GM12878 (cell line): ENCODE measurements around the gene SERPINB6. TPM values are rescaled to one million over a fixed set of nuclear protein-coding genes. Genes with fewer than 3 reads are reported as not detected.

Experiments
- MYC ChIP-seq: IDR thresholded peaks from 2 replicates; pipeline ENCODE4 v1.6.1; 2011; ENCODE audit warnings: mild to moderate bottlenecking, low read length, moderate library complexity, inconsistent platforms; ENCODE audit not compliant: insufficient read depth, insufficient replicate concordance, insufficient read length, severe bottlenecking
- POLR2A ChIP-seq: IDR thresholded peaks from 2 replicates; pipeline ENCODE4 v1.6.1; 2011; ENCODE audit warnings: low read depth, mild to moderate bottlenecking, low read length
- RCOR1 ChIP-seq: conservative IDR thresholded peaks from 2 replicates; pipeline ENCODE4 v1.6.1; 2012; ENCODE audit warnings: low read depth, low read length, improper control_type of control experiment
- ZNF622 ChIP-seq: fragments of 450-650 bp; IDR thresholded peaks from 2 replicates; pipeline ENCODE4 v1.6.1; 2017; ENCODE audit warnings: mild to moderate bottlenecking, inconsistent platforms
- polyA plus RNA-seq, 11 experiments: library from polyadenylated mRNA; depleted of rRNA in 4 of 11; unstranded in 6 of 11; stranded (reverse) in 5 of 11; fragments of >200 nt; fragmentation: Nextera tagmentation in 4 of 11; fragmentation: Illumina TruSeq in 1 of 11; extraction: Ambion mirVana in 4 of 11; extraction: Trizol in 1 of 11; gene quantifications; 1 replicate in 1 of 11; 2 replicates in 10 of 11; pipeline versions ENCODE4 v1.2.1 to v1.2.3, GENCODE V29; 2011 to 2016; ENCODE audit warnings: inconsistent platforms in 2 of 11, missing spikeins in 2 of 11, low read depth in 1 of 11
- total RNA-seq, 4 experiments: library from RNA; depleted of rRNA in 3 of 4; stranded (reverse); fragments of >200 nt in 3 of 4; fragmentation: Illumina TruSeq in 1 of 4; extraction: Trizol in 1 of 4; gene quantifications; 2 replicates each; pipeline versions ENCODE4 v1.2.1 to v1.2.3, GENCODE V29; 2013 to 2021
- TF ChIP-seq, protein P1 (sequence below): fragments of 450-650 bp; IDR thresholded peaks from 2 replicates; pipeline ENCODE4 v1.6.1; 2018; ENCODE audit warnings: borderline replicate concordance, mild to moderate bottlenecking; ENCODE audit not compliant: partially characterized antibody
- TF ChIP-seq, protein P2 (sequence below): IDR thresholded peaks from 2 replicates; pipeline ENCODE4 v1.6.1; 2012; ENCODE audit warnings: mild to moderate bottlenecking, low read depth, low read length
- TF ChIP-seq, protein P3 (sequence below): IDR thresholded peaks from 2 replicates; pipeline ENCODE4 v1.6.1; 2012; ENCODE audit warnings: low read depth, low read length, improper control_type of control experiment

Gene SERPINB6
- total and polyA plus RNA-seq, 10 of the 15 experiments (the other 5 are each of a cell fraction or from before 2014, with no cell fraction given): 0.37 to 2.2 (median 0.68) TPM; not detected in 1

DNA sequence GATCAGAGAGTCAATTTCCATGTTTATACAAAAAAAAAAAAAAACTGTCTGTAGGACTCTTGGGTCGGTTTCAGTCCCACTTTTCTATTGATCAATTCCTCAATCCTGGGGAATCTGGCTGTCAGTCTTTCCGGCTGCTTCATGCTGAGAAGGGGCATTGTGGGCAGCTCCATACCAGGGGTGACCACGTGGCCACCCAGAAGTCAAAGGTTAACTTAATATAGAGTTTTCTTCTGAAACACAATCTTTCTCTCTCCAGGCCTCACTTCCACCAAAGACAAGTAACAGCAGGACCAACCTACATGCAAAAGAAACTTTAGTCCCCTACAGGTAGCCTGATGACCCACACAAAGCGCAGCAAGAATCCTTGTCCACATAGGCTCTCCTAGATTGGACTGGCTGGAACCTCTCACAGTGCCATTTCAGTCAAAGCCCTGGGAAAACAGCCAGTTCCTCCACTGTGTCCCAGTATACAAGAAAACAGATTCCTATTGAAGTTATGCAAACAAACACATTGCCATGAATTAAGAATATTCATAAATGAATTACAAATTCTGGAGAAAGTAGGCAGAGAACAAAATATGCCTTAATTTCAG lies 49.7 kb downstream of the SERPINB6 start (continued):
- TF ChIP-seq POLR2A (no peak), ZNF622 (no peak), RCOR1 (no peak), MYC (no peak)
- TF ChIP-seq, protein P1, sequence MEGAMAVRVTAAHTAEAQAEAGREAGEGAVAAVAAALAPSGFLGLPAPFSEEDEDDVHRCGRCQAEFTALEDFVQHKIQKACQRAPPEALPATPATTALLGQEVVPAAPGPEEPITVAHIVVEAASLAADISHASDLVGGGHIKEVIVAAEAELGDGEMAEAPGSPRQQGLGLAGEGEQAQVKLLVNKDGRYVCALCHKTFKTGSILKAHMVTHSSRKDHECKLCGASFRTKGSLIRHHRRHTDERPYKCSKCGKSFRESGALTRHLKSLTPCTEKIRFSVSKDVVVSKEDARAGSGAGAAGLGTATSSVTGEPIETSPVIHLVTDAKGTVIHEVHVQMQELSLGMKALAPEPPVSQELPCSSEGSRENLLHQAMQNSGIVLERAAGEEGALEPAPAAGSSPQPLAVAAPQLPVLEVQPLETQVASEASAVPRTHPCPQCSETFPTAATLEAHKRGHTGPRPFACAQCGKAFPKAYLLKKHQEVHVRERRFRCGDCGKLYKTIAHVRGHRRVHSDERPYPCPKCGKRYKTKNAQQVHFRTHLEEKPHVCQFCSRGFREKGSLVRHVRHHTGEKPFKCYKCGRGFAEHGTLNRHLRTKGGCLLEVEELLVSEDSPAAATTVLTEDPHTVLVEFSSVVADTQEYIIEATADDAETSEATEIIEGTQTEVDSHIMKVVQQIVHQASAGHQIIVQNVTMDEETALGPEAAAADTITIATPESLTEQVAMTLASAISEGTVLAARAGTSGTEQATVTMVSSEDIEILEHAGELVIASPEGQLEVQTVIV: no peak
- TF ChIP-seq, protein P2, sequence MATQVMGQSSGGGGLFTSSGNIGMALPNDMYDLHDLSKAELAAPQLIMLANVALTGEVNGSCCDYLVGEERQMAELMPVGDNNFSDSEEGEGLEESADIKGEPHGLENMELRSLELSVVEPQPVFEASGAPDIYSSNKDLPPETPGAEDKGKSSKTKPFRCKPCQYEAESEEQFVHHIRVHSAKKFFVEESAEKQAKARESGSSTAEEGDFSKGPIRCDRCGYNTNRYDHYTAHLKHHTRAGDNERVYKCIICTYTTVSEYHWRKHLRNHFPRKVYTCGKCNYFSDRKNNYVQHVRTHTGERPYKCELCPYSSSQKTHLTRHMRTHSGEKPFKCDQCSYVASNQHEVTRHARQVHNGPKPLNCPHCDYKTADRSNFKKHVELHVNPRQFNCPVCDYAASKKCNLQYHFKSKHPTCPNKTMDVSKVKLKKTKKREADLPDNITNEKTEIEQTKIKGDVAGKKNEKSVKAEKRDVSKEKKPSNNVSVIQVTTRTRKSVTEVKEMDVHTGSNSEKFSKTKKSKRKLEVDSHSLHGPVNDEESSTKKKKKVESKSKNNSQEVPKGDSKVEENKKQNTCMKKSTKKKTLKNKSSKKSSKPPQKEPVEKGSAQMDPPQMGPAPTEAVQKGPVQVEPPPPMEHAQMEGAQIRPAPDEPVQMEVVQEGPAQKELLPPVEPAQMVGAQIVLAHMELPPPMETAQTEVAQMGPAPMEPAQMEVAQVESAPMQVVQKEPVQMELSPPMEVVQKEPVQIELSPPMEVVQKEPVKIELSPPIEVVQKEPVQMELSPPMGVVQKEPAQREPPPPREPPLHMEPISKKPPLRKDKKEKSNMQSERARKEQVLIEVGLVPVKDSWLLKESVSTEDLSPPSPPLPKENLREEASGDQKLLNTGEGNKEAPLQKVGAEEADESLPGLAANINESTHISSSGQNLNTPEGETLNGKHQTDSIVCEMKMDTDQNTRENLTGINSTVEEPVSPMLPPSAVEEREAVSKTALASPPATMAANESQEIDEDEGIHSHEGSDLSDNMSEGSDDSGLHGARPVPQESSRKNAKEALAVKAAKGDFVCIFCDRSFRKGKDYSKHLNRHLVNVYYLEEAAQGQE: no peak
- TF ChIP-seq, protein P3, sequence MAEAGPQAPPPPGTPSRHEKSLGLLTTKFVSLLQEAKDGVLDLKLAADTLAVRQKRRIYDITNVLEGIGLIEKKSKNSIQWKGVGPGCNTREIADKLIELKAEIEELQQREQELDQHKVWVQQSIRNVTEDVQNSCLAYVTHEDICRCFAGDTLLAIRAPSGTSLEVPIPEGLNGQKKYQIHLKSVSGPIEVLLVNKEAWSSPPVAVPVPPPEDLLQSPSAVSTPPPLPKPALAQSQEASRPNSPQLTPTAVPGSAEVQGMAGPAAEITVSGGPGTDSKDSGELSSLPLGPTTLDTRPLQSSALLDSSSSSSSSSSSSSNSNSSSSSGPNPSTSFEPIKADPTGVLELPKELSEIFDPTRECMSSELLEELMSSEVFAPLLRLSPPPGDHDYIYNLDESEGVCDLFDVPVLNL: no peak
